ENCODE measurements around the gene ADCK1.

DNA sequence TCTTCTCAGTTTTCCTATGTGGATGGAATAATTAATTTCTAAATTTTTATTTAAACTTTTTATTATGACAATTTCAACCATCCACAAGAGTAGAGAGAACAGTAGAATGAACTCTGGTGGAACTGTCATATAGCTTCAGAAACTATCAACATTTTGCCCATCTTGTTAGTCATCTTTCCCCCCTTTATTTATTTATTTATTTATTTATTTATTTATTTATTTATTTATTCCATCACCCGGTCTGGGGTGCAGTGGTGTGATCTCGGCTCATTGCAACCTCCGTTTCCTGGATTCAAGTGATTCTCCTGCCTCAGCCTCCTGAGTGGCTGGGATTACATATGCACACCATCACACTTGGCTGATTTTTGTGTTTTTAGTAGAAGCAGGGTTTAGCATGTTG lies 23.5 kb downstream of the ADCK1 start:
- TF ChIP-seq ZNF232 (CRISPR knock-in tag; IDR thresholded peaks at IDR 0.05; ENCODE audit: borderline replicate concordance) = no peak
- TF ChIP-seq, protein P1, sequence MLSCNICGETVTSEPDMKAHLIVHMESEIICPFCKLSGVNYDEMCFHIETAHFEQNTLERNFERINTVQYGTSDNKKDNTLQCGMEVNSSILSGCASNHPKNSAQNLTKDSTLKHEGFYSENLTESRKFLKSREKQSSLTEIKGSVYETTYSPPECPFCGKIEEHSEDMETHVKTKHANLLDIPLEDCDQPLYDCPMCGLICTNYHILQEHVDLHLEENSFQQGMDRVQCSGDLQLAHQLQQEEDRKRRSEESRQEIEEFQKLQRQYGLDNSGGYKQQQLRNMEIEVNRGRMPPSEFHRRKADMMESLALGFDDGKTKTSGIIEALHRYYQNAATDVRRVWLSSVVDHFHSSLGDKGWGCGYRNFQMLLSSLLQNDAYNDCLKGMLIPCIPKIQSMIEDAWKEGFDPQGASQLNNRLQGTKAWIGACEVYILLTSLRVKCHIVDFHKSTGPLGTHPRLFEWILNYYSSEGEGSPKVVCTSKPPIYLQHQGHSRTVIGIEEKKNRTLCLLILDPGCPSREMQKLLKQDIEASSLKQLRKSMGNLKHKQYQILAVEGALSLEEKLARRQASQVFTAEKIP (CRISPR knock-in tag; IDR thresholded peaks at IDR 0.05; ENCODE audit: borderline replicate concordance) = no peak
- no peak for TF ChIP-seq PAX8 (CRISPR knock-in tag; IDR thresholded peaks at IDR 0.05; ENCODE audit: borderline replicate concordance)
- no peak for TF ChIP-seq ZNF30 (CRISPR knock-in tag; IDR thresholded peaks at IDR 0.05)
- TF ChIP-seq, protein P2, sequence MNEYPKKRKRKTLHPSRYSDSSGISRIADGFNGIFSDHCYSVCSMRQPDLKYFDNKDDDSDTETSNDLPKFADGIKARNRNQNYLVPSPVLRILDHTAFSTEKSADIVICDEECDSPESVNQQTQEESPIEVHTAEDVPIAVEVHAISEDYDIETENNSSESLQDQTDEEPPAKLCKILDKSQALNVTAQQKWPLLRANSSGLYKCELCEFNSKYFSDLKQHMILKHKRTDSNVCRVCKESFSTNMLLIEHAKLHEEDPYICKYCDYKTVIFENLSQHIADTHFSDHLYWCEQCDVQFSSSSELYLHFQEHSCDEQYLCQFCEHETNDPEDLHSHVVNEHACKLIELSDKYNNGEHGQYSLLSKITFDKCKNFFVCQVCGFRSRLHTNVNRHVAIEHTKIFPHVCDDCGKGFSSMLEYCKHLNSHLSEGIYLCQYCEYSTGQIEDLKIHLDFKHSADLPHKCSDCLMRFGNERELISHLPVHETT (CRISPR knock-in tag; conservative IDR thresholded peaks at IDR 0.05) = no peak
- no peak for TF ChIP-seq ZNF138 (CRISPR knock-in tag; IDR thresholded peaks at IDR 0.05; ENCODE audit: low read depth)
- TF ChIP-seq ZNF800 (CRISPR knock-in tag; IDR thresholded peaks at IDR 0.05) = no peak
- no peak for TF ChIP-seq CTCF (CRISPR knock-in tag; IDR thresholded peaks at IDR 0.05)
- TF ChIP-seq ZBTB7B (CRISPR knock-in tag; IDR thresholded peaks at IDR 0.05) = no peak
- TF ChIP-seq, protein P3, sequence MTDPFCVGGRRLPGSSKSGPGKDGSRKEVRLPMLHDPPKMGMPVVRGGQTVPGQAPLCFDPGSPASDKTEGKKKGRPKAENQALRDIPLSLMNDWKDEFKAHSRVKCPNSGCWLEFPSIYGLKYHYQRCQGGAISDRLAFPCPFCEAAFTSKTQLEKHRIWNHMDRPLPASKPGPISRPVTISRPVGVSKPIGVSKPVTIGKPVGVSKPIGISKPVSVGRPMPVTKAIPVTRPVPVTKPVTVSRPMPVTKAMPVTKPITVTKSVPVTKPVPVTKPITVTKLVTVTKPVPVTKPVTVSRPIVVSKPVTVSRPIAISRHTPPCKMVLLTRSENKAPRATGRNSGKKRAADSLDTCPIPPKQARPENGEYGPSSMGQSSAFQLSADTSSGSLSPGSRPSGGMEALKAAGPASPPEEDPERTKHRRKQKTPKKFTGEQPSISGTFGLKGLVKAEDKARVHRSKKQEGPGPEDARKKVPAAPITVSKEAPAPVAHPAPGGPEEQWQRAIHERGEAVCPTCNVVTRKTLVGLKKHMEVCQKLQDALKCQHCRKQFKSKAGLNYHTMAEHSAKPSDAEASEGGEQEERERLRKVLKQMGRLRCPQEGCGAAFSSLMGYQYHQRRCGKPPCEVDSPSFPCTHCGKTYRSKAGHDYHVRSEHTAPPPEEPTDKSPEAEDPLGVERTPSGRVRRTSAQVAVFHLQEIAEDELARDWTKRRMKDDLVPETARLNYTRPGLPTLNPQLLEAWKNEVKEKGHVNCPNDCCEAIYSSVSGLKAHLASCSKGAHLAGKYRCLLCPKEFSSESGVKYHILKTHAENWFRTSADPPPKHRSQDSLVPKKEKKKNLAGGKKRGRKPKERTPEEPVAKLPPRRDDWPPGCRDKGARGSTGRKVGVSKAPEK (CRISPR knock-in tag; IDR thresholded peaks at IDR 0.05; ENCODE audit: borderline replicate concordance) = no peak
- TF ChIP-seq ZNF724P (CRISPR knock-in tag; IDR thresholded peaks at IDR 0.05; ENCODE audit: borderline replicate concordance) = no peak
- TF ChIP-seq POLR2AphosphoS5 (IDR thresholded peaks at IDR 0.05; ENCODE audit: low read depth, low read length) = no peak
- no peak for TF ChIP-seq ZNF776 (CRISPR knock-in tag; IDR thresholded peaks at IDR 0.05)
- TF ChIP-seq HNF4A (CRISPR knock-in tag; IDR thresholded peaks at IDR 0.05) = no peak

Data from HepG2 (cell line).